ENCODE results near the gene HDGF. TPM values are rescaled to one million over a fixed set of nuclear protein-coding genes. Genes with fewer than 3 reads are reported as not detected.

Gene HDGF
- total and polyA plus RNA-seq, 9 of the 15 experiments (the other 6 are each of a cell fraction or from before 2014, with no cell fraction given), result 38.8 to 601 (median 400) TPM

- peak; percentile 98 for TF ChIP-seq CREB3L1 (IDR thresholded peaks at IDR 0.05; ENCODE audit: borderline replicate concordance, low read depth)
- no peak; the same call in 1 of the 2 replicates for TF ChIP-seq GATAD2B (IDR thresholded peaks at IDR 0.05; ENCODE audit: borderline replicate concordance)
- TF ChIP-seq EP400 (IDR thresholded peaks at IDR 0.05), result peak; percentile 91
- no peak for TF ChIP-seq ZNF668 (CRISPR knock-in tag; IDR thresholded peaks at IDR 0.05)
- TF ChIP-seq CBFB (CRISPR knock-in tag; IDR thresholded peaks at IDR 0.05), result no peak
- TF ChIP-seq HLTF (IDR thresholded peaks at IDR 0.05), result peak; percentile 75; the same call in 1 of the 2 replicates
- TF ChIP-seq ETV6 (IDR thresholded peaks at IDR 0.05; ENCODE audit: borderline replicate concordance in 1 of 2, low read depth in 2 of 2, low read length in 1 of 2), result no peak
- peak; percentile 79; the same call in 1 of the 2 replicates for TF ChIP-seq ETV6 (CRISPR knock-in tag; IDR thresholded peaks at IDR 0.05; ENCODE audit: borderline replicate concordance)
- TF ChIP-seq RBM17 (IDR thresholded peaks at IDR 0.05; ENCODE audit: borderline replicate concordance, low read depth, low read length), result no peak
- TF ChIP-seq, protein P1, sequence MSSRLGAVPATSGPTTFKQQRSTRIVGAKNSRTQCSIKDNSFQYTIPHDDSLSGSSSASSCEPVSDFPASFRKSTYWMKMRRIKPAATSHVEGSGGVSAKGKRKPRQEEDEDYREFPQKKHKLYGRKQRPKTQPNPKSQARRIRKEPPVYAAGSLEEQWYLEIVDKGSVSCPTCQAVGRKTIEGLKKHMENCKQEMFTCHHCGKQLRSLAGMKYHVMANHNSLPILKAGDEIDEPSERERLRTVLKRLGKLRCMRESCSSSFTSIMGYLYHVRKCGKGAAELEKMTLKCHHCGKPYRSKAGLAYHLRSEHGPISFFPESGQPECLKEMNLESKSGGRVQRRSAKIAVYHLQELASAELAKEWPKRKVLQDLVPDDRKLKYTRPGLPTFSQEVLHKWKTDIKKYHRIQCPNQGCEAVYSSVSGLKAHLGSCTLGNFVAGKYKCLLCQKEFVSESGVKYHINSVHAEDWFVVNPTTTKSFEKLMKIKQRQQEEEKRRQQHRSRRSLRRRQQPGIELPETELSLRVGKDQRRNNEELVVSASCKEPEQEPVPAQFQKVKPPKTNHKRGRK (tag; IDR thresholded peaks at IDR 0.05), result no peak
- no peak; the same call in 1 of the 2 replicates for TF ChIP-seq MAX (CRISPR knock-in tag; IDR thresholded peaks at IDR 0.05)
- peak; percentile 74 for TF ChIP-seq SIN3B (IDR thresholded peaks at IDR 0.05; ENCODE audit: low read depth)
- TF ChIP-seq CCAR2 (IDR thresholded peaks at IDR 0.05; ENCODE audit: low read depth, low read length), result no peak
- peak; percentile 66 for TF ChIP-seq SUPT5H (IDR thresholded peaks at IDR 0.05)
- TF ChIP-seq BACH1 (tag; IDR thresholded peaks at IDR 0.05), result peak; percentile 92; the same call in 1 of the 2 replicates
- no peak for TF ChIP-seq ZNF24 (IDR thresholded peaks at IDR 0.05)
- no peak for TF ChIP-seq CBX2 (IDR thresholded peaks at IDR 0.05; ENCODE audit: insufficient read depth, low read length, poor library complexity, severe bottlenecking)
- no peak for TF ChIP-seq POLR3G (IDR thresholded peaks at IDR 0.05; ENCODE audit: extremely low read depth, insufficient read length, insufficient replicate concordance)
- TF ChIP-seq RBM39 (optimal IDR thresholded peaks at IDR 0.05; ENCODE audit: low read depth, low read length), result no peak
- no peak for TF ChIP-seq NR3C1 (CRISPR knock-in tag; IDR thresholded peaks at IDR 0.05)
- TF ChIP-seq, protein P2, sequence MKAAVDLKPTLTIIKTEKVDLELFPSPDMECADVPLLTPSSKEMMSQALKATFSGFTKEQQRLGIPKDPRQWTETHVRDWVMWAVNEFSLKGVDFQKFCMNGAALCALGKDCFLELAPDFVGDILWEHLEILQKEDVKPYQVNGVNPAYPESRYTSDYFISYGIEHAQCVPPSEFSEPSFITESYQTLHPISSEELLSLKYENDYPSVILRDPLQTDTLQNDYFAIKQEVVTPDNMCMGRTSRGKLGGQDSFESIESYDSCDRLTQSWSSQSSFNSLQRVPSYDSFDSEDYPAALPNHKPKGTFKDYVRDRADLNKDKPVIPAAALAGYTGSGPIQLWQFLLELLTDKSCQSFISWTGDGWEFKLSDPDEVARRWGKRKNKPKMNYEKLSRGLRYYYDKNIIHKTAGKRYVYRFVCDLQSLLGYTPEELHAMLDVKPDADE (conservative IDR thresholded peaks at IDR 0.05; ENCODE audit: control insufficient read depth, low read depth, low read length), result peak; percentile 100
- TF ChIP-seq XRCC3 (IDR thresholded peaks at IDR 0.05), result no peak
- TF ChIP-seq ZNF740 (CRISPR knock-in tag; IDR thresholded peaks at IDR 0.05), result peak; percentile 54; the same call in 1 of the 2 replicates
- no peak for TF ChIP-seq ZNF740 (tag; IDR thresholded peaks at IDR 0.05)
Measured at GRCh38 chr1:156767101-156767878, 15.8 kb upstream of the HDGF start, which contains the start of gene PRCC (continued).

Measured in K562 (cell line).